Skeletal muscle satellite cell (primary cell): ENCODE results near the gene ZCCHC17. TPM values are rescaled to one million over a fixed set of nuclear protein-coding genes. Genes with fewer than 3 reads are reported as not detected.
"Not testable (repeated sequence)": the region's sequence is repeated elsewhere in the genome, so short reads cannot be mapped to it uniquely, and the experiment has no call there.

Source experiments
- H3K27me3 ChIP-seq: 2 replicates; pipeline ENCODE4 v1.7.0; 2013; ENCODE audit warnings: low read length; ENCODE audit not compliant: control insufficient read depth, insufficient read depth
- H3K36me3 ChIP-seq: 2 replicates; pipeline ENCODE4 v1.7.0; 2013; ENCODE audit warnings: mild to moderate bottlenecking, control low read depth, low read length; ENCODE audit not compliant: insufficient read depth
- H3K4me1 ChIP-seq: 2 replicates; pipeline ENCODE4 v1.7.0; 2013; ENCODE audit warnings: low read length; ENCODE audit not compliant: control insufficient read depth, insufficient read depth
- H3K4me2 ChIP-seq: 2 replicates; pipeline ENCODE4 v1.7.0; 2013; ENCODE audit warnings: mild to moderate bottlenecking, low read length
- H3K4me3 ChIP-seq: 2 replicates; pipeline ENCODE4 v1.7.0; 2013; ENCODE audit warnings: low read length
- H3K9ac ChIP-seq: 2 replicates; pipeline ENCODE4 v1.7.0; 2013; ENCODE audit warnings: mild to moderate bottlenecking, low read depth, low read length, moderate library complexity
- H3K9me3 ChIP-seq: replicated peaks from 2 replicates; pipeline ENCODE4 v1.7.0; 2013; ENCODE audit warnings: mild to moderate bottlenecking, control low read depth, low read length
- total RNA-seq: library from RNA; depleted of rRNA; stranded (reverse); fragments of >200 nt; gene quantifications from 2 replicates; pipeline ENCODE4 v1.2.3, GENCODE V29; 2012; rRNA removed

The ZCCHC17 gene, protein sequence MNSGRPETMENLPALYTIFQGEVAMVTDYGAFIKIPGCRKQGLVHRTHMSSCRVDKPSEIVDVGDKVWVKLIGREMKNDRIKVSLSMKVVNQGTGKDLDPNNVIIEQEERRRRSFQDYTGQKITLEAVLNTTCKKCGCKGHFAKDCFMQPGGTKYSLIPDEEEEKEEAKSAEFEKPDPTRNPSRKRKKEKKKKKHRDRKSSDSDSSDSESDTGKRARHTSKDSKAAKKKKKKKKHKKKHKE
- total RNA-seq = 30.4 and 42.8 TPM in 2 replicates

DNA sequence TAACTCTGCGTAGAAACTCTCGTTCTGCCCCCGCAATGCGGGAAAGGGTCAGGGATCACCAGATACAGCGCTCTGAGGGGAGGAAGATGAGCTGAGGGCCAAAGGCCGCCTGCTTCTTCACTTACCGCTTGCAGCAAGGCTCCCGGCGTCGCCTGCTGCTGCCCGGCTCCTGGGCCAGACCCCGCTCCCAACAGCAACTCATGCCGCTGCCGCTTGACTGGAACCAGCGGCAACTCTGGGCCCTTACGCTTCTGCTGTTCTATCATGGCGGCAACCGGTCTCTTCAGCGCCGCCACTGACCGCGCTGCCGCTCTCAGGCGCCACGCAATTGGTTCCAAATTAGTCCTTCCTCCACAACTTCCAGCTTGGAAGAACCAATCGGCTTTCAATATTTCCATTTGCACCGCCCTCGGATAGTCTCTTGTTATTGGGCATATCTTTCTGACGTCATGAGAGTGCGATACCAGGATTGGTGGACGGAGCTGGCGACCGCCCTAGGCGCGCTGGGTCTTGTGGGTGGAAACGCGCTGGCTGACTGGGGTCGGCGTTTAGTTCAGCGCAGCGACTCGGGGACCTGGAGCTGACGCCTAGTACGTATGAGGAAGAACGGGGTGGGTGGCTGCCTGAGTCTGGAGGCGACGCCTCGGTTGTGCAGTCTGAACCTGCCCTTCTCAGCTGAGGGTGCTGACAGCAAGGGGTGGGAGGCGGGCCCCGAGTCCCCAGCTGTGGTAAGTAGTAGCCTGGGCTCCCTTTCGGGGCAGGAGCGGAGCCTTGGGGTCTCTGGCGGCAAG, at the start of gene ZCCHC17, which contains the start of gene SNRNP40:
TSS of gene ZCCHC17 (plus strand) at position 547 of the 791 bp plus-strand sequence. CDS start 13,067 bp downstream, outside the sequence.
TSS of gene SNRNP40 (minus strand) at position 303 of the 791 bp plus-strand sequence. CDS start at position 266, 37 bp downstream.
- Histone ChIP-seq H3K4me3 (peak within 1 kb of the TSS; percentile 86), H3K4me1 (peaks cover 16% of the 10 kb centered on the region), H3K9ac (peak within 1 kb of the TSS; percentile 93)

DNA sequence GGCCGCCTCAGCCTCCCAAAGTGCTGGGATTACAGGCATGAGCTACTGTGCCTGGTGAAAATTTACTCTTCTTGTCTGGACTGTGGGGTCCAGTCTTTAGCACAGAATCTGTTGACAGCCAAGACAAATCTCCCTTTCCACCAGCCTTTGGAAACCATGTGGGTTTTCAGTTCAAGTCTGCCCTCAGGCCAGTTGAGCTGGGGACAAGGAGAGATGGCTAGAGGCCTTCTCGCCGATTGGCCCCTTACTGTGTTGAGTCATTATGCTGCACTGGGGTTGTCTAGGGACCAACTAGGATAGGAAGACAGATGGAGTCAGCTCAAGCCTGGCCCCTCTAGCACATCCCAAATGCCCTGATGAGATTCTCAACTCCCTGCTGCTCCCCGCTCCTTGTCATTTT, 48.6 kb upstream of the ZCCHC17 start:
- no peak overlapping the region for H3K4me3 ChIP-seq
- H3K27me3 ChIP-seq = peaks cover 8% of the 10 kb centered on the region
- no peaks in the 10 kb centered on the region for H3K36me3 ChIP-seq
- no peaks in the 10 kb centered on the region for H3K9me3 ChIP-seq
- no peak overlapping the region for H3K9ac ChIP-seq
- no peak overlapping the region for H3K4me2 ChIP-seq
- no peaks in the 10 kb centered on the region for H3K4me1 ChIP-seq

More for the DNA sequence above, at the start of gene ZCCHC17, which contains the start of gene SNRNP40:
- no peaks in the 10 kb centered on the region for H3K9me3 ChIP-seq
- H3K36me3 ChIP-seq = peaks cover 16% of the 10 kb centered on the region
- H3K27me3 ChIP-seq = no peaks in the 10 kb centered on the region
- peak within 1 kb of the TSS; percentile 83 for H3K4me2 ChIP-seq

DNA sequence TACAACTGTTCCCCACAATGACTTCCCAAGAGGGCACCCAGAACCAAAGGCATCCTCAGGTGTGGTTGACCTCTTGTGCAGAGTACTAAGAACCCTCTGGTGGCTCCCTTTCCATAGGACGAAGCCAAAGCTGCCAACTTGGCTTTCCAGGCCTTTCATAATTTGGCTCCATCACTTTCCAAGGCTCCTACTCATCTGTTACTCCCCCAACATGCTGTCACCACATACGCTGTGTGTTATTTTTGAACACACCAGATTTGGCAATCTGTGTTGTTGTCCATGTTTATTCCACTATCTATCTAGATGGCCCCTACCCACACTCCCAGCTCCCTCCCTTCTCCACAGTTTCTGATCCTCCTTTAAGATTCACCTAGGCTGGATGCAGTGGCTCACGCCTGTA, 47.0 kb upstream of the ZCCHC17 start:
- H3K27me3 ChIP-seq = no peaks in the 10 kb centered on the region
- H3K4me3 ChIP-seq = no peak overlapping the region
- no peaks in the 10 kb centered on the region for H3K36me3 ChIP-seq
- no peak overlapping the region for H3K9ac ChIP-seq
- no peaks in the 10 kb centered on the region for H3K4me1 ChIP-seq
- no peak overlapping the region for H3K4me2 ChIP-seq
- no peaks in the 10 kb centered on the region for H3K9me3 ChIP-seq

DNA sequence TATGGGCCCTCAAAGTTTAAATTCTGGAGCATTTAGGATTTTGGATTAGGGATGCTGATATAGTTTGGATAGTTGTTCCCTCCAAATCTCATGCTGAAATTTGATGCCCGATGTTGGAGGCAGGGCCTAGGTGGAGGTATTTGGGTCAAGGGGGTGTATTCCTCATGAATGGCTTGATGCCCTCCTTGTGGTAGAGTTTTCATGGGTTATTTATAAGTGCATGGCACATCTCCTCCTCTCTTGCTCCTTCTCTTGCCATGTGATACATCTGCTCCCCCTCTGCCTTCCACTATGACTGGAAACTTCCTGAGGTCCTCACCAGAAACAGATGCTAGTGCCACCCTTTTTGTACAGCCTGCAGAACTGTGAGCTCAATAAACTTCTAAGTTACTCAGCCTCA, 39.6 kb upstream of the ZCCHC17 start:
- no peaks in the 10 kb centered on the region for H3K4me1 ChIP-seq
- H3K4me2 ChIP-seq = no peak overlapping the region
- H3K9ac ChIP-seq = no peak overlapping the region
- H3K36me3 ChIP-seq = peaks cover 40% of the 10 kb centered on the region
- no peaks in the 10 kb centered on the region for H3K27me3 ChIP-seq
- no peak overlapping the region for H3K4me3 ChIP-seq
- no peaks in the 10 kb centered on the region for H3K9me3 ChIP-seq

DNA sequence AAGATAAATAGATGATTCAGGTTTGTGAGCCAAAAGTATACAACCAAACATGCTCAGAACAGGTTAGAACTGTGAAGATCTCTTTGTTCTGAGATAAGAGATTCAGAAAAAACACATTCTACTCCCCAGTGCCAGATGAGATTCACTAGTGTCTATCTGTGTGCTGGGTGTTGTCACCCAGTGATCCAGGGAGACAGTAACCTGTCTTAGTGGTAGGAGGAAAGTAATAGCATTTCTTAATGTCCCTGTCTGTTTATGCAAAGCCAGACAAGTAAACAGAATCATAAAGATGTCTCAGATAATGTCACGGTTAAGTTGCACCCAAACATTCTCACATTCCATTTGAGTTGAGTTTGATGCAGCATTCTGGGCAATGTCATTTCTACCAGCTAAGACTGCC, 38.3 kb upstream of the ZCCHC17 start:
- H3K9me3 ChIP-seq = no peaks in the 10 kb centered on the region
- H3K4me1 ChIP-seq = no peaks in the 10 kb centered on the region
- no peak overlapping the region for H3K4me3 ChIP-seq
- no peak overlapping the region for H3K9ac ChIP-seq
- no peaks in the 10 kb centered on the region for H3K27me3 ChIP-seq
- H3K4me2 ChIP-seq = no peak overlapping the region
- H3K36me3 ChIP-seq = peaks cover 44% of the 10 kb centered on the region

DNA sequence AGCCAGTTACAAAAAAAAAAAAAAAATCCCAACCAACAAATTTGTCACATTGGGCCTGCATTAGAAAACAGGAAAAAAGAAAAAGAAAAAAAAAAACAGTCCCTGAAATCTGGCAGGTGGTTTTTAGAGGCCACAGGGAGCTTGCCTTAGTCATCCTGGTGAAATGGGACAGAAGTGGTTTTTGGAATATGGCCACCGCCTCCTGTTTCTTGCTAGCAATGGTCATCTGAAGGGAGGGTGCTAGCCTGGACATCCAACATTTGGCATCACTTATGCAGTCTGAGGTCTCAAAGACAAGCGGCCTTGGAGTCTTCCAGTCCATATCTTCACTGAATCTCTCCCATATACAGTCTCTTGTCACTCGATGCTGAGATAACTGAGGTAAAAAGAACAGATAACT, 37.1 kb upstream of the ZCCHC17 start:
- H3K4me1 ChIP-seq = no peaks in the 10 kb centered on the region
- H3K36me3 ChIP-seq = peaks cover 49% of the 10 kb centered on the region
- H3K4me2 ChIP-seq = no peak overlapping the region
- no peak overlapping the region for H3K9ac ChIP-seq
- no peaks in the 10 kb centered on the region for H3K9me3 ChIP-seq
- H3K27me3 ChIP-seq = no peaks in the 10 kb centered on the region
- H3K4me3 ChIP-seq = no peak overlapping the region

DNA sequence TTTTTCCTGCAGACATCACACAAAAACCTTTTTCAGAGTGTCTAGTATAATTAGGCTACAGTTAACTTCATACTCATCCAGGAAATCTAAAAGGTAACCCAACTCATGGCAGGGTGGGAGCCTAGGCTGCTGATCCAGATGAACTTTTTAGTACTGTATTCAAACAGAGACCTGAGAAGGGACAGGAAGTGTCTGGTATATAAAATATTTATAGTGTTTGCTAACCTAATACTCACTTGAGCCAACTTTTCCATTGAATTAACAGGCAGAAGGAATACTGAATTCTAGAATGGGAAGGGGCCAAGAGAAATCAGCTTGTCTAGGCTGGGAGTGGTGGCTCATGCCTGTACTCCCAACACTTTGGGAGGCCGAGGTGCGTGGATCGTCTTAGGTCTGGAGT, 34.9 kb upstream of the ZCCHC17 start:
- H3K9ac ChIP-seq = no peak overlapping the region
- H3K4me2 ChIP-seq = no peak overlapping the region
- peaks cover 57% of the 10 kb centered on the region for H3K36me3 ChIP-seq
- H3K9me3 ChIP-seq = no peaks in the 10 kb centered on the region
- no peaks in the 10 kb centered on the region for H3K27me3 ChIP-seq
- H3K4me3 ChIP-seq = no peak overlapping the region
- no peaks in the 10 kb centered on the region for H3K4me1 ChIP-seq

DNA sequence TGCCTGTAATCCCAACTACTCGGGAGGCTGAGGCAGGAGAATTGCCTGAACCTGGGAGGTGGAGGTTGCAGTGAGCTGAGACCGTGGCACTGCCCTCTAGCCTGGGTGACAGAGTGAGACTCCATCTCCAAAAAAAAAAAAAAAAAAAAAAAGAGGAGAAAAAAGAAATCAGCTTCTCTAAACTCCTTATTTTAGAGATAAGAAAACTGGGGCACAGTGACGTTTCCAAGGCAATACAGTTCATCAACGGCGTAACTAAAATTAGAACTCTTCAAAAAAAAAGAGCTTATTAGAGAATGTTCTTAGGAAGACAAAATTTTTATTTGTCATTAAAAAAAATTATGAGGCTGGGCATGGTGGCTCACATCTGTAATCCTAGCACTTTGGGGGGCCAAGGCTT, 34.4 kb upstream of the ZCCHC17 start:
- H3K36me3 ChIP-seq = peaks cover 54% of the 10 kb centered on the region
- H3K9me3 ChIP-seq, H3K27me3 ChIP-seq, H3K4me1 ChIP-seq, H3K4me3 ChIP-seq, H3K4me2 ChIP-seq, H3K9ac ChIP-seq: not testable (repeated sequence)

DNA sequence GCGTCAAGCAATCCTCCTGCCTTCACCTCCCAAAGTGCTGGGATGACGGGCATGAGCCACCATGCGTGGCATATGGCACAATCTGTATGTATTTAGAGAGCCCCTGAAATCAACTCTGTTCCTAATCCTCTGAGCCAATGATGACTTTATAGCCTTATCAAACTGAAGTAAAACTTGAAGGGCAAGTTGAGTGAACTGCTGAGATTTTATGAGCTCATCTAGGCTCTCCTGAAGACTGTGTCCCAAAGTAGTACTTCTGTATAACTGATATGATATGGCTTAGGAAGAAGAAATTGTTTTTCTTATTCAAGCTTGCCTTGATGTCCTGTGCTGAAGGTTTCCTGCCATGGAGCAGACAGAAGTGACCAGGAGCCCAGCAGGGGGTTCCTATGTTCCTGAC, 33.4 kb upstream of the ZCCHC17 start:
- H3K9ac ChIP-seq = no peak overlapping the region
- no peaks in the 10 kb centered on the region for H3K4me1 ChIP-seq
- H3K27me3 ChIP-seq = no peaks in the 10 kb centered on the region
- no peak overlapping the region for H3K4me3 ChIP-seq
- peaks cover 54% of the 10 kb centered on the region for H3K36me3 ChIP-seq
- no peaks in the 10 kb centered on the region for H3K9me3 ChIP-seq
- H3K4me2 ChIP-seq = no peak overlapping the region

DNA sequence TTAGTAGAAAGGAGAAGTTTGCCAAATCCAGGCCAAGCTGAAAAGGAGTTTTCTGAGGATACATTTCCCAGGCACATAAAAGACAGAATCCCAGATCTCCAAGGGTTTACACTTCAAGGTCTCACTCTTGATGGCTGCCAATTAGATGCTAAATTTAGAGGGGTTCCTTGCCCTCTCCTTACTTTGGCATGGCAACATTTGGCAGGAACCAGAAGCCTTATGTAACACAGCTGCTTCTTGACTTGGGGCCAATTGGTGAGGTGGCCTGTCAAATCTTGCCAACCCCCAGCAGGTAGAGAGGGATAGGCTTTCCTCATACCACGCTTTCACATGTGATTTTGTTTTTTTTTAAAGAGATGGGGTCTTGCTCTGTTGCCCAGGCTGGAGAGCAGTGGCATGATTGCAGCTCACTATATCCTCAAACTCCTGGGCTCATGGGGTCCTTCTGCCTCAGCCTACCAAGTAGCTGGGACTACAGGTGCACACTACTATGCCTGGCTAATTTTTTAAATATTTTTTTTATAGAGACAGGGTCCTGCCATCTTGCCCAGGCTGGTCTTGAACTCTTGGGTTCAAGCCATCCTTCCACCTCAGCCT, 31.9 kb upstream of the ZCCHC17 start:
- no peaks in the 10 kb centered on the region for H3K4me1 ChIP-seq
- H3K27me3 ChIP-seq = no peaks in the 10 kb centered on the region
- no peak overlapping the region for H3K9ac ChIP-seq
- peaks cover 53% of the 10 kb centered on the region for H3K36me3 ChIP-seq
- H3K9me3 ChIP-seq = no peaks in the 10 kb centered on the region
- H3K4me3 ChIP-seq = no peak overlapping the region
- no peak overlapping the region for H3K4me2 ChIP-seq

DNA sequence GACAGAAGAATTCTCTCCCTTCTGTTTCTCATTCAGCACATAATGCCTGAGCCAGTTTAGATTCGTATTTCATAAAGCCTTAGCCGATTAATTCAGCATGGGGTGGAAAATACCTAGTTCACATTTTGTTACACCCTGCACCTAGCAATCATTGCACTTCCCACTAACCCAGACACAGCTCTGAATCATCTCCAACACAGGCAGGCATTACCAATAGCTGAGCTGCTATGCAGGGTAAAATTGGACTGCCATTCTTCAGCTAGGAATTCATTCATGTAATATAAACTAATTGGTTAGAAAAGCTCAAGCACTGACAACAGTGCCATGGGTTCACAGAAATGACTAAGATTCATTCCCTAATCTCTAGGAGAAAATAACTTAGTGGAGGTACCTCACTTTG, 30.3 kb upstream of the ZCCHC17 start:
- Histone ChIP-seq H3K4me1 (no peaks in the 10 kb centered on the region), H3K4me2 (no peak overlapping the region), H3K27me3 (no peaks in the 10 kb centered on the region), H3K9me3 (no peaks in the 10 kb centered on the region), H3K9ac (no peak overlapping the region), H3K4me3 (no peak overlapping the region), H3K36me3 (peaks cover 58% of the 10 kb centered on the region)
